IMR-90 (cell line): ENCODE results near the gene HERC3. TPM values are rescaled to one million over a fixed set of nuclear protein-coding genes. Genes with fewer than 3 reads are reported as not detected.

Source experiments
- ATAC-seq: fragments of 200-7000 bp; cut with Tn5 transposase; 2 replicates; pipeline ENCODE4 v1.9.1; 2020; ENCODE audit warnings: low read depth, mild to moderate bottlenecking, moderate library complexity
- BruUV-seq: library from RNA; stranded (reverse); fragments of 400-500 nt; replicated peaks from 2 replicates; lab custom pipeline; 2021; lab: Mats Ljungman, UMichigan
- CTCF ChIA-PET: fragments of 300-600 bp; formaldehyde crosslinking; extraction: SDS; loops from one replicate; lab custom pipeline; 2021; ENCODE audit warnings: antibody characterized with exemption; lab: Yijun Ruan, JAX
- POLR2A ChIA-PET: fragments of 300-600 bp; sonication (Branson Sonifier 250); formaldehyde crosslinking; loops from one replicate; lab custom pipeline; 2022; ENCODE audit warnings: antibody characterized with exemption; ENCODE audit not compliant: unreplicated experiment; lab: Charles Lee
- DNase-seq: peaks from one replicate; pipeline ENCODE4 v3.0.0; 2013
- H2AFZ ChIP-seq: replicated peaks from 2 replicates; pipeline ENCODE3; 2013; ENCODE audit warnings: low read length, mild to moderate bottlenecking; ENCODE audit not compliant: poor library complexity
- H2AK5ac ChIP-seq: 2 replicates; pipeline ENCODE4 v1.6.1; 2013; ENCODE audit warnings: low read depth, low read length, inconsistent platforms
- H2AK9ac ChIP-seq: replicated peaks from 2 replicates; pipeline ENCODE3; 2013; ENCODE audit warnings: mild to moderate bottlenecking, low read depth, low read length, moderate library complexity; ENCODE audit not compliant: poor library complexity
- H2BK120ac ChIP-seq: 2 replicates; pipeline ENCODE4 v1.6.1; 2013; ENCODE audit warnings: low read depth, low read length, inconsistent platforms
- H2BK15ac ChIP-seq: 3 replicates; pipeline ENCODE4 v1.6.1; 2013; ENCODE audit warnings: low read depth, low read length, inconsistent platforms
- H2BK20ac ChIP-seq: 2 replicates; pipeline ENCODE4 v1.6.1; 2013; ENCODE audit warnings: low read depth, mild to moderate bottlenecking, inconsistent platforms, low read length, moderate library complexity
- H2BK5ac ChIP-seq: 2 replicates; pipeline ENCODE4 v1.6.1; 2013; ENCODE audit warnings: mild to moderate bottlenecking, low read depth, low read length, inconsistent platforms; ENCODE audit not compliant: poor library complexity, severe bottlenecking
- H3K14ac ChIP-seq: replicated peaks from 2 replicates; pipeline ENCODE4 v1.6.1; 2013; ENCODE audit warnings: low read depth, low read length, inconsistent platforms
- H3K18ac ChIP-seq: 2 replicates; pipeline ENCODE4 v1.6.1; 2013; ENCODE audit warnings: low read depth, low read length, control low read depth
- H3K23ac ChIP-seq: 2 replicates; pipeline ENCODE4 v1.6.1; 2013; ENCODE audit warnings: low read depth, low read length, inconsistent platforms
- H3K27ac ChIP-seq: 2 replicates; pipeline ENCODE4 v1.5.1; 2013; ENCODE audit warnings: mild to moderate bottlenecking, control low read depth, low read length; ENCODE audit not compliant: insufficient read depth
- H3K27me3 ChIP-seq: 2 replicates; pipeline ENCODE4 v1.6.1; 2013; ENCODE audit warnings: low read length; ENCODE audit not compliant: control insufficient read depth, insufficient read depth
- H3K36me3 ChIP-seq: 2 replicates; pipeline ENCODE4 v1.6.1; 2013; ENCODE audit warnings: low read length, mixed read lengths; ENCODE audit not compliant: control insufficient read depth, insufficient read depth
- H3K4ac ChIP-seq: 2 replicates; pipeline ENCODE4 v1.6.1; 2013; ENCODE audit warnings: low read depth, low read length, inconsistent platforms
- H3K4me1 ChIP-seq: 2 replicates; pipeline ENCODE4 v1.6.1; 2013; ENCODE audit warnings: low read length, mixed read lengths; ENCODE audit not compliant: control insufficient read depth, insufficient read depth
- H3K4me2 ChIP-seq: 2 replicates; pipeline ENCODE4 v1.6.1; 2013; ENCODE audit warnings: low read depth, mild to moderate bottlenecking, control low read depth, low read length, moderate library complexity
- H3K4me3 ChIP-seq: 2 replicates; pipeline ENCODE4 v1.5.1; 2013; ENCODE audit warnings: low read depth, mild to moderate bottlenecking, control low read depth, low read length, moderate library complexity; ENCODE audit not compliant: insufficient read depth
- H3K56ac ChIP-seq: 2 replicates; pipeline ENCODE4 v1.6.1; 2013; ENCODE audit warnings: low read length, inconsistent platforms; ENCODE audit not compliant: insufficient read depth; ENCODE audit errors: extremely low read depth
- H3K79me1 ChIP-seq, 2 experiments: 2 replicates each; pipeline ENCODE4 v1.6.1; 2013; ENCODE audit warnings: low read length in 2 of 2, inconsistent platforms in 1 of 2, low read depth in 1 of 2
- H3K9ac ChIP-seq: 2 replicates; pipeline ENCODE4 v1.6.1; 2013; ENCODE audit warnings: low read depth, low read length, control low read depth
- H3K9me1 ChIP-seq: 2 replicates; pipeline ENCODE4 v1.6.1; 2013; ENCODE audit warnings: low read length, inconsistent platforms; ENCODE audit not compliant: insufficient read depth
- H3K9me3 ChIP-seq: 2 replicates; pipeline ENCODE4 v1.6.1; 2013; ENCODE audit warnings: low read length; ENCODE audit not compliant: control insufficient read depth, insufficient read depth
- H4K20me1 ChIP-seq: 2 replicates; pipeline ENCODE4 v1.6.1; 2013; ENCODE audit warnings: low read length, inconsistent platforms; ENCODE audit not compliant: insufficient read depth
- H4K5ac ChIP-seq: 2 replicates; pipeline ENCODE4 v1.6.1; 2013; ENCODE audit warnings: mild to moderate bottlenecking, low read depth, low read length, control low read depth
- H4K8ac ChIP-seq, 2 experiments: 2 replicates each; pipeline ENCODE4 v1.6.1; 2013; ENCODE audit warnings: low read depth in 2 of 2, low read length in 2 of 2, control low read depth in 1 of 2, inconsistent platforms in 1 of 2
- H4K91ac ChIP-seq: 2 replicates; pipeline ENCODE4 v1.6.1; 2013; ENCODE audit warnings: low read depth, low read length, inconsistent platforms; ENCODE audit not compliant: insufficient read depth
- BHLHE40 ChIP-seq: fragments of 150-350 bp; IDR thresholded peaks from 2 replicates; pipeline ENCODE4 v1.6.1; 2016; ENCODE audit warnings: mild to moderate bottlenecking, low read depth, low read length
- MAZ ChIP-seq: IDR thresholded peaks from 2 replicates; pipeline ENCODE4 v1.6.1; 2012; ENCODE audit warnings: low read depth, mild to moderate bottlenecking, low read length, improper control_type of control experiment, moderate library complexity, borderline replicate concordance
- POLR2A ChIP-seq: IDR thresholded peaks from 2 replicates; pipeline ENCODE4 v1.6.1; 2012; ENCODE audit warnings: mild to moderate bottlenecking, low read depth, low read length
- RCOR1 ChIP-seq: IDR thresholded peaks from 2 replicates; pipeline ENCODE4 v1.6.1; 2012; ENCODE audit warnings: mild to moderate bottlenecking, low read length, improper control_type of control experiment; ENCODE audit not compliant: insufficient replicate concordance
- RFX5 ChIP-seq: IDR thresholded peaks from 2 replicates; pipeline ENCODE4 v1.8.0; 2012; ENCODE audit warnings: low read depth, mild to moderate bottlenecking, low read length, moderate library complexity
- SMC3 ChIP-seq: fragments of 150-350 bp; IDR thresholded peaks from 2 replicates; pipeline ENCODE4 v1.6.1; 2016; ENCODE audit warnings: low read depth, mild to moderate bottlenecking, antibody characterized with exemption, low read length, moderate library complexity
- WGBS, 2 experiments: methylation state at CpG; one replicate each; pipeline versions ENCODE4 v1.1.5 to v1.1.7; 2013; ENCODE audit warnings: missing lambda C conversion rate in 2 of 2; ENCODE audit not compliant: insufficient read length in 1 of 2; ENCODE audit errors: extremely low coverage in 2 of 2; 5-methylcytosine and 5-hydroxymethylcytosine counted together
- dilution Hi-C: fragments of 300-500 bp; cut with HindIII; formaldehyde crosslinking; loops from one replicate; pipeline ENCODE4 v1.14.3; 2018; ENCODE audit warnings: low sequenced_read_pairs; ENCODE audit not compliant: unreplicated experiment
- in situ Hi-C: fragments of 300-500 bp; cut with MboI; formaldehyde crosslinking; loops from 3 replicates; pipeline ENCODE4 v1.14.3; 2019; ENCODE audit warnings: low sequenced_read_pairs, inconsistent platforms, mixed read lengths
- intact Hi-C: fragments of 100-400 bp; cut with micrococcal nuclease; formaldehyde crosslinking; loops from 2 replicates; pipeline ENCODE4 v1.10.0; 2022
- polyA plus RNA-seq, 3 experiments: library from polyadenylated mRNA; depleted of rRNA; stranded (reverse); fragments of >200 nt; gene quantifications; 2 replicates each; pipeline ENCODE4 v1.2.3, GENCODE V29; 2012; ENCODE audit warnings: low replicate concordance in 1 of 3
- total RNA-seq: library from RNA; depleted of rRNA; stranded (reverse); fragments of >200 nt; gene quantifications from 2 replicates; pipeline ENCODE4 v1.2.3, GENCODE V29; 2012

The HERC3 gene
- total and polyA plus RNA-seq, 2 of the 4 experiments (the other 2 are of a cell fraction) = 8.9 to 9.5 TPM

DNA sequence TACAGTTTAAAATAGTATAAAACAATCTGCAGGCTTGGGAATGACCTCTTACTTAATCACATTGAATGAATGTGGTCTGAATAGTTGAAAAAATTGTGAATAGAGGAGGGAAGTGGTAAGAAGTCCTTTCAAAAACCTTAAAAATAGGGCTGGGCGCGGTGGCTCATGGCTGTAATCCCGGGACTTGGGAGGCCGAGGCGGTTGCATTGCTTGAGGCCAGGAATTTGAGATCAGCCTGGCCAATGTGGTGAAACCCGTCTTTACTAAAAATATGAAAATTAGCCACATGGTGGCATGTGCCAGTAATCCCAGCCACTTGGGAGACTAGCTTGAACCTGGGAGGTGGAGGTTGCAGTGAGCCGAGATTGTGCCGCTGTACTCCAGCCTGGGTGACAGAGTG, 36.5 kb downstream of the HERC3 start:
- 100% methylated on average over 2 of the region's 8 CpGs; no CpG with 5 or more reads in 1 of the 2 experiments for WGBS, 2 experiments
- no peaks in the 10 kb centered on the region for H3K36me3 ChIP-seq
- intact Hi-C loops (no loop called here), in situ Hi-C loops (no loop called here), dilution Hi-C loops (no loop called here)
- H3K4ac ChIP-seq = no peak overlapping the region
- TF ChIP-seq POLR2A = no peak
- TF ChIP-seq RFX5 = no peak
- no peak for TF ChIP-seq MAZ
- TF ChIP-seq SMC3 = no peak
- no peak for TF ChIP-seq RCOR1
- TF ChIP-seq BHLHE40 = no peak
- ChIA-PET CTCF (no interaction called here), POLR2A (no interaction called here)
- H3K27me3 ChIP-seq = no peaks in the 10 kb centered on the region
- no peak overlapping the region for H2AK9ac ChIP-seq
- H4K20me1 ChIP-seq = no peaks in the 10 kb centered on the region
- H2BK15ac ChIP-seq = no peak overlapping the region
- no peak overlapping the region for H3K9ac ChIP-seq
- no peak overlapping the region for H2BK20ac ChIP-seq
- no TSS peak for BruUV-seq
- H3K4me3 ChIP-seq = no peak overlapping the region
- no peak for ATAC-seq
- H2AFZ ChIP-seq = no peak overlapping the region
- H3K79me1 ChIP-seq = peaks cover 3 to 7% of the 10 kb centered on the region in 2 experiments; a peak in 2 of 4 replicates
- H4K91ac ChIP-seq = no peak overlapping the region
- no peak for DNase-seq
- no peak overlapping the region for H3K18ac ChIP-seq
- H3K23ac ChIP-seq = no peak overlapping the region
- H2AK5ac ChIP-seq = no peak overlapping the region
- H4K5ac ChIP-seq = no peak overlapping the region
- peaks cover 2% of the 10 kb centered on the region; the same call in 1 of the 2 replicates for H3K4me1 ChIP-seq
- H2BK120ac ChIP-seq = 0 out of 2 replicates have a peak overlapping the region, but pooled peaks have one; percentile 40
- no peak overlapping the region for H3K56ac ChIP-seq
- no peak overlapping the region for H3K27ac ChIP-seq
- no peak overlapping the region; a peak in 1 of 4 replicates for H4K8ac ChIP-seq
- no peak overlapping the region for H3K14ac ChIP-seq
- H3K4me2 ChIP-seq = no peak overlapping the region
- H3K9me3 ChIP-seq = no peaks in the 10 kb centered on the region
- H2BK5ac ChIP-seq = peak overlapping the region; percentile 88
- H3K9me1 ChIP-seq = no peaks in the 10 kb centered on the region
